K562 (cell line): ENCODE results near the gene MADCAM1. TPM values are rescaled to one million over a fixed set of nuclear protein-coding genes. Genes with fewer than 3 reads are reported as not detected.

Experiments
- ATAC-seq: fragments of 200-7000 bp; cut with Tn5 transposase; 3 replicates; pipeline ENCODE4 v1.9.1; 2020; ENCODE audit warnings: moderate library complexity
- BruUV-seq: library from RNA; stranded (reverse); fragments of 400-500 nt; replicated peaks from 2 replicates; lab custom pipeline; 2021; lab: Mats Ljungman, UMichigan
- CTCF ChIA-PET: fragments of 300-600 bp; formaldehyde crosslinking; extraction: SDS; loops from one replicate; lab custom pipeline; 2021; ENCODE audit warnings: low intra/inter-chr PET ratio; lab: Yijun Ruan, JAX
- POLR2A ChIA-PET: fragments of 300-600, 350-650 bp; sonication (Branson Sonifier 250); formaldehyde crosslinking; extraction: SDS; loops from one replicate; lab custom pipeline; 2021; ENCODE audit warnings: antibody characterized with exemption, inconsistent platforms; lab: Yijun Ruan, JAX
- DNase-seq, 4 experiments: peaks; one replicate each; pipeline versions ENCODE4 v3.0.0 to v3.0.0-alpha.2; 2011 to 2018; ENCODE audit warnings: low spot score in 3 of 4, mixed read lengths in 3 of 4; ENCODE audit errors: extremely low read depth in 1 of 4
- FAIRE-seq: peaks from 2 replicates; lab custom pipeline; 2011; peaks lifted over from hg19 to GRCh38; lab: Jason Lieb, UNC
- H2AFZ ChIP-seq: 2 replicates; pipeline ENCODE4 v1.6.0; 2011; ENCODE audit warnings: low read depth, low read length, control low read depth, inconsistent platforms
- H3K27ac ChIP-seq: fragments of 200-600 bp; 3 replicates; pipeline ENCODE4 v1.8.0; 2011; ENCODE audit warnings: low read depth, mild to moderate bottlenecking, control low read depth, inconsistent platforms, low read length, moderate library complexity, mixed read lengths; ENCODE audit errors: extremely low read depth
- H3K27me3 ChIP-seq, 2 experiments: fragments of 300-600 bp in 1 of 2; 2 replicates in 1 of 2; 3 replicates in 1 of 2; pipeline versions ENCODE4 v1.6.0 to v1.8.0; 2011; ENCODE audit warnings: inconsistent platforms in 2 of 2, low read length in 2 of 2, mild to moderate bottlenecking in 1 of 2, mixed read lengths in 1 of 2, moderate library complexity in 1 of 2; ENCODE audit not compliant: control insufficient read depth in 2 of 2, insufficient read depth in 2 of 2
- H3K36me3 ChIP-seq: fragments of 300-600 bp; 3 replicates; pipeline ENCODE4 v1.8.0; 2011; ENCODE audit warnings: mild to moderate bottlenecking, low read length, inconsistent platforms; ENCODE audit not compliant: control insufficient read depth, insufficient read depth
- H3K4me1 ChIP-seq, 2 experiments: fragments of 200-600 bp in 1 of 2; replicated peaks in 1 of 2; 2 replicates in 1 of 2; 3 replicates in 1 of 2; pipeline versions ENCODE4 v1.5.1 to v1.8.0; 2011; ENCODE audit warnings: inconsistent platforms in 2 of 2, low read length in 2 of 2, mild to moderate bottlenecking in 1 of 2, mixed read lengths in 1 of 2, moderate library complexity in 1 of 2; ENCODE audit not compliant: control insufficient read depth in 2 of 2, insufficient read depth in 2 of 2
- H3K4me2 ChIP-seq: 2 replicates; pipeline ENCODE4 v1.6.1; 2011; ENCODE audit warnings: low read length, control low read depth, inconsistent platforms, mixed read lengths; ENCODE audit not compliant: insufficient read depth
- H3K4me3 ChIP-seq: fragments of 200-600 bp; sonication (generic), shearing (Covaris generic); 2 replicates; pipeline ENCODE4 v1.5.1; 2016; ENCODE audit warnings: control low read depth, inconsistent platforms
- H3K79me2 ChIP-seq: fragments of 200-600 bp; 3 replicates; pipeline ENCODE4 v1.8.0; 2011; ENCODE audit warnings: low read length, inconsistent platforms; ENCODE audit not compliant: control insufficient read depth, insufficient read depth
- H3K9ac ChIP-seq, 2 experiments: 2 replicates each; pipeline versions ENCODE4 v1.6.0 to v1.6.1; 2011; ENCODE audit warnings: low read depth in 2 of 2, low read length in 2 of 2, control low read depth in 1 of 2, inconsistent platforms in 1 of 2, mild to moderate bottlenecking in 1 of 2, mixed read lengths in 1 of 2; ENCODE audit not compliant: insufficient read depth in 1 of 2
- H3K9me1 ChIP-seq: one replicate; pipeline ENCODE4 v1.6.0; 2011; ENCODE audit warnings: inconsistent platforms, mild to moderate bottlenecking, low read length, moderate library complexity; ENCODE audit not compliant: control insufficient read depth, insufficient read depth
- H3K9me3 ChIP-seq: replicated peaks from 2 replicates; pipeline ENCODE4 v1.5.1; 2011; ENCODE audit warnings: low read depth, low read length, inconsistent platforms; ENCODE audit not compliant: control insufficient read depth, insufficient read depth
- H4K20me1 ChIP-seq: replicated peaks from 2 replicates; pipeline ENCODE4 v1.6.1; 2011; ENCODE audit warnings: low read length, inconsistent platforms, mixed read lengths; ENCODE audit not compliant: control insufficient read depth, insufficient read depth
- ELF2 ChIP-seq: fragments of 250-450 bp; sonication (Bioruptor Pico); IDR thresholded peaks from 2 replicates; pipeline ENCODE4 v1.5.0; 2021; ENCODE audit warnings: mild to moderate bottlenecking
- FIP1L1 ChIP-seq: fragments of 200-400 bp; formaldehyde crosslinking; IDR thresholded peaks from 2 replicates; pipeline ENCODE4 v1.6.1; 2018; ENCODE audit warnings: mild to moderate bottlenecking, low read depth, low read length; ENCODE audit not compliant: poor library complexity, severe bottlenecking
- HNRNPL ChIP-seq: fragments of 200-400 bp; formaldehyde crosslinking; IDR thresholded peaks from 2 replicates; pipeline ENCODE4 v1.6.1; 2017; ENCODE audit warnings: low read depth, mild to moderate bottlenecking, low read length
- KLF10 ChIP-seq: fragments of 250-450 bp; sonication (Bioruptor Pico); IDR thresholded peaks from 2 replicates; pipeline ENCODE4 v1.6.1; 2021; ENCODE audit warnings: matching md5 sums
- MAZ ChIP-seq, 2 experiments: fragments of 450-650 bp in 1 of 2; sonication (generic) in 1 of 2; formaldehyde crosslinking; IDR thresholded peaks in 1 of 2; conservative IDR thresholded peaks in 1 of 2; 2 replicates each; pipeline versions ENCODE4 v1.4.0 to v1.5.0; 2020; ENCODE audit warnings: mild to moderate bottlenecking in 1 of 2, missing genetic modification reagents in 1 of 2
- MECOM ChIP-seq: fragments of 250-450 bp; sonication (Bioruptor Pico); IDR thresholded peaks from 2 replicates; pipeline ENCODE4 v1.8.0; 2022; ENCODE audit warnings: inconsistent platforms
- RBM25 ChIP-seq: fragments of 200-400 bp; formaldehyde crosslinking; IDR thresholded peaks from 2 replicates; pipeline ENCODE4 v1.6.1; 2018; ENCODE audit warnings: low read length, low read depth, moderate library complexity; ENCODE audit not compliant: severe bottlenecking
- SAFB ChIP-seq: fragments of 200-400 bp; formaldehyde crosslinking; IDR thresholded peaks from 2 replicates; pipeline ENCODE4 v1.6.1; 2017; ENCODE audit warnings: low read depth, low read length, borderline replicate concordance
- SIRT6 ChIP-seq: IDR thresholded peaks from one replicate; pipeline ENCODE4 v1.6.1; 2012; ENCODE audit warnings: low read depth, mild to moderate bottlenecking, control low read depth, inconsistent platforms, low read length, moderate library complexity
- U2AF2 ChIP-seq: fragments of 200-400 bp; formaldehyde crosslinking; optimal IDR thresholded peaks from 2 replicates; pipeline ENCODE3; 2017; ENCODE audit warnings: low read depth, mild to moderate bottlenecking, low read length
- ZNF12 ChIP-seq: sonication (generic); formaldehyde crosslinking; IDR thresholded peaks from 2 replicates; pipeline ENCODE4 v1.4.0; 2020; ENCODE audit warnings: mild to moderate bottlenecking, missing genetic modification reagents
- ZNF23 ChIP-seq: fragments of 250-450 bp; sonication (Bioruptor Pico); IDR thresholded peaks from 2 replicates; pipeline ENCODE4 v1.4.0; 2020; ENCODE audit warnings: mild to moderate bottlenecking
- WGBS: fragments of 100-300 bp; shearing (Covaris generic); methylation state at CpG from one replicate; pipeline ENCODE4 v1.1.6; 2016; ENCODE audit warnings: low coverage, mixed read lengths; ENCODE audit not compliant: insufficient coverage; ENCODE audit errors: missing lambda C conversion rate; 5-methylcytosine and 5-hydroxymethylcytosine counted together
- in situ Hi-C: fragments of 300-500 bp; cut with MboI; formaldehyde crosslinking; loops from 4 replicates; pipeline ENCODE4 v1.15.0; 2018; ENCODE audit warnings: inconsistent platforms, mixed read lengths
- intact Hi-C: fragments of 100-400 bp; cut with micrococcal nuclease; formaldehyde crosslinking; loops from 2 replicates; pipeline ENCODE4 v1.14.2; 2022
- polyA plus RNA-seq, 8 experiments: library from polyadenylated mRNA; depleted of rRNA in 4 of 8; stranded (reverse) in 5 of 8; unstranded in 3 of 8; fragments of >200 nt; fragmentation: Nextera tagmentation in 2 of 8; fragmentation: Illumina TruSeq in 1 of 8; extraction: Ambion mirVana in 2 of 8; extraction: Trizol in 1 of 8; gene quantifications; 2 replicates each; pipeline versions ENCODE4 v1.2.1 to v1.2.3, GENCODE V29; 2011 to 2014; ENCODE audit warnings: inconsistent platforms in 1 of 8, missing spikeins in 1 of 8
- total RNA-seq, 7 experiments: library from RNA; depleted of rRNA in 6 of 7; stranded (reverse); fragments of >200 nt in 6 of 7; fragmentation: Illumina TruSeq in 2 of 7; extraction: Trizol in 2 of 7; gene quantifications; 2 replicates each; pipeline versions ENCODE4 v1.2.1 to v1.2.3, GENCODE V29; 2011 to 2021; ENCODE audit warnings: low replicate concordance in 1 of 7
- TF ChIP-seq, protein P1 (sequence below), 2 experiments: fragments of 450-650 bp; conservative IDR thresholded peaks; 2 replicates each; pipeline ENCODE4 v1.6.1; 2017; ENCODE audit warnings: mild to moderate bottlenecking in 2 of 2, moderate library complexity in 2 of 2
- TF ChIP-seq, protein P2 (sequence below): fragments of 200-800 bp; sonication (Bioruptor generic); IDR thresholded peaks from 2 replicates; pipeline ENCODE4 v1.6.1; 2017; ENCODE audit warnings: missing genetic modification characterization, missing compliant biosample characterization

MADCAM1 gene
- total and polyA plus RNA-seq, 9 of the 15 experiments (the other 6 are each of a cell fraction or from before 2014, with no cell fraction given), result 0.09 to 0.36 (median 0.09) TPM; not detected in 6

GRCh38 chr19:540867-541637, 44.8 kb downstream of the MADCAM1 start:
- H3K4me1 ChIP-seq, result peaks cover 8 to 52% of the 10 kb centered on the region in 2 experiments
- BruUV-seq, result no TSS peak
- H3K9ac ChIP-seq, result no peak overlapping the region
- ChIA-PET POLR2A (interaction anchor here (0.6 to 1.5 kb wide), 5 partner anchors 9 to 34 kb away, joined by 3 to 8 read pairs (median 4); partner anchors contain the start of gene CDC34), CTCF (no interaction called here)
- no peak for DNase-seq
- in situ Hi-C loops, result no loop called here
- peaks cover 55% of the 10 kb centered on the region; the same call in 2 of the 3 replicates for H3K36me3 ChIP-seq
- H3K9me1 ChIP-seq, result no peaks in the 10 kb centered on the region
- peaks cover 6% of the 10 kb centered on the region; the same call in 1 of the 3 replicates for H3K79me2 ChIP-seq
- H4K20me1 ChIP-seq, result no peaks in the 10 kb centered on the region; the same call in 1 of the 2 replicates
- intact Hi-C loops, result no loop called here
- no peak overlapping the region for H3K4me3 ChIP-seq
- H3K27me3 ChIP-seq, result no peaks in the 10 kb centered on the region
- H3K27ac ChIP-seq, result no peak overlapping the region
- no peaks in the 10 kb centered on the region for H3K9me3 ChIP-seq
- FAIRE-seq, result no peak
- no peak for ATAC-seq
- no peak overlapping the region for H3K4me2 ChIP-seq
- H2AFZ ChIP-seq, result no peak overlapping the region
- 91% methylated on average over 28 of the region's 51 CpGs for WGBS
- TF ChIP-seq KLF10 (CRISPR knock-in tag) (no peak), ZNF12 (CRISPR knock-in tag) (no peak), RBM25 (no peak), HNRNPL (no peak), ELF2 (CRISPR knock-in tag) (no peak), SAFB (no peak), SIRT6 (no peak), U2AF2 (no peak), ZNF23 (no peak), MAZ (CRISPR knock-in tag; conservative IDR thresholded peaks at IDR 0.05 in 1 of 2, IDR thresholded peaks at IDR 0.05 in 1 of 2) (no peak), MECOM (CRISPR knock-in tag) (no peak), FIP1L1 (peak; percentile 18)
- TF ChIP-seq, protein P1, sequence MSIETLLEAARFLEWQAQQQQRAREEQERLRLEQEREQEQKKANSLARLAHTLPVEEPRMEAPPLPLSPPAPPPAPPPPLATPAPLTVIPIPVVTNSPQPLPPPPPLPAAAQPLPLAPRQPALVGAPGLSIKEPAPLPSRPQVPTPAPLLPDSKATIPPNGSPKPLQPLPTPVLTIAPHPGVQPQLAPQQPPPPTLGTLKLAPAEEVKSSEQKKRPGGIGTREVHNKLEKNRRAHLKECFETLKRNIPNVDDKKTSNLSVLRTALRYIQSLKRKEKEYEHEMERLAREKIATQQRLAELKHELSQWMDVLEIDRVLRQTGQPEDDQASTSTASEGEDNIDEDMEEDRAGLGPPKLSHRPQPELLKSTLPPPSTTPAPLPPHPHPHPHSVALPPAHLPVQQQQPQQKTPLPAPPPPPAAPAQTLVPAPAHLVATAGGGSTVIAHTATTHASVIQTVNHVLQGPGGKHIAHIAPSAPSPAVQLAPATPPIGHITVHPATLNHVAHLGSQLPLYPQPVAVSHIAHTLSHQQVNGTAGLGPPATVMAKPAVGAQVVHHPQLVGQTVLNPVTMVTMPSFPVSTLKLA (conservative IDR thresholded peaks at IDR 0.05), result no peak
- TF ChIP-seq, protein P2, sequence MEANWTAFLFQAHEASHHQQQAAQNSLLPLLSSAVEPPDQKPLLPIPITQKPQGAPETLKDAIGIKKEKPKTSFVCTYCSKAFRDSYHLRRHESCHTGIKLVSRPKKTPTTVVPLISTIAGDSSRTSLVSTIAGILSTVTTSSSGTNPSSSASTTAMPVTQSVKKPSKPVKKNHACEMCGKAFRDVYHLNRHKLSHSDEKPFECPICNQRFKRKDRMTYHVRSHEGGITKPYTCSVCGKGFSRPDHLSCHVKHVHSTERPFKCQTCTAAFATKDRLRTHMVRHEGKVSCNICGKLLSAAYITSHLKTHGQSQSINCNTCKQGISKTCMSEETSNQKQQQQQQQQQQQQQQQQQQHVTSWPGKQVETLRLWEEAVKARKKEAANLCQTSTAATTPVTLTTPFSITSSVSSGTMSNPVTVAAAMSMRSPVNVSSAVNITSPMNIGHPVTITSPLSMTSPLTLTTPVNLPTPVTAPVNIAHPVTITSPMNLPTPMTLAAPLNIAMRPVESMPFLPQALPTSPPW (CRISPR knock-in tag), result no peak
